GM19397 (cell line): ENCODE data around the gene MEIOSIN.

ENCODE experiments used
- ATAC-seq: cut with Tn5 transposase; IDR thresholded peaks from one replicate; pipeline ENCODE4 v1.9.1; 2021; ENCODE audit warnings: mild to moderate bottlenecking, moderate library complexity; ENCODE audit not compliant: unreplicated experiment

MEIOSIN gene

DNA sequence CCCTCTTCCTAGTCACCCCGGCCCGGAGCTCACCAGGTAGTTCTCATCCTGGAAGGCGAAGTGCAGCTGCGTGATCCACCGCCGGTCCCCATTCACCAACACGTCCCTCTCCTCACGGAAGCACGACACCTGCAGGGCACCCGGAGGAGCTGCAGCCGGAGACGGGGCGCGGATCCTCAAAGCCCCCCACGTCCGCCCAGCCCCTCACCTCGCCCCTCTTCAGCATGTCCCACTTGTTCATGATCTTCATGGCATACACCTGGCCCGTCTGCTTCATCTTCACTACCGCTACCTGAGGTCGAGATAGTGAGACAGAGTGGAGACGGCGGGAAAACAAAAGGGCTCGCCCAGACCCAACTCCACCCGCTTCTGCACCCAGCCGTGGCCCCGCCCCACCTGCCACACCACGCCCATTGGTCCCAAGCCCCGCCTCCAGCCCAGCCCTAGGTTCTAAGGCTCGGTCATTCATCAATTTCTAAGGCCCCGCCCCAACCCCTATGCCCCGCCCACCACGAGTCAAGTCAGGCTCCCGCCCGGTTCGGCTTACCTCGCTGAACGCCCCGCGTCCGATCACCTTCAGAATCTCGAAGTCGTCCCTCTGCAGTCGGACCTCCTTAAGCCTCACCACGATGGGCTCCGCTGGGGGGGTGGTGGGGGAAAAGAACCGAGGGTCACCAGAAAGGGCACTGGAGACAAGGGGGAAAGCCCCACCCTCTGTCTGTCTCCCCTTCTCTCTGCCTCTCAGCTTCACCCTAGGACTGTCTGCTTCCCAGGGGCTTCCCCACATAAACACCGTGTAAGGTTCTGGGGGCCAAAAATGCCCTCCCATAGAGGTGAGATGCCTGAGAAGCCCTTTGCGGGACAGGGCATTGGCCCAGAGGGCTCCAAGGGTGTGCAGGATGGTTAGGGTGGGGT is 46.2 kb downstream of the MEIOSIN start:
- peak; percentile 67 for ATAC-seq

GRCh38 chr19:45780146-45780447 is 46.9 kb downstream of the MEIOSIN start:
- ATAC-seq = no peak

DNA sequence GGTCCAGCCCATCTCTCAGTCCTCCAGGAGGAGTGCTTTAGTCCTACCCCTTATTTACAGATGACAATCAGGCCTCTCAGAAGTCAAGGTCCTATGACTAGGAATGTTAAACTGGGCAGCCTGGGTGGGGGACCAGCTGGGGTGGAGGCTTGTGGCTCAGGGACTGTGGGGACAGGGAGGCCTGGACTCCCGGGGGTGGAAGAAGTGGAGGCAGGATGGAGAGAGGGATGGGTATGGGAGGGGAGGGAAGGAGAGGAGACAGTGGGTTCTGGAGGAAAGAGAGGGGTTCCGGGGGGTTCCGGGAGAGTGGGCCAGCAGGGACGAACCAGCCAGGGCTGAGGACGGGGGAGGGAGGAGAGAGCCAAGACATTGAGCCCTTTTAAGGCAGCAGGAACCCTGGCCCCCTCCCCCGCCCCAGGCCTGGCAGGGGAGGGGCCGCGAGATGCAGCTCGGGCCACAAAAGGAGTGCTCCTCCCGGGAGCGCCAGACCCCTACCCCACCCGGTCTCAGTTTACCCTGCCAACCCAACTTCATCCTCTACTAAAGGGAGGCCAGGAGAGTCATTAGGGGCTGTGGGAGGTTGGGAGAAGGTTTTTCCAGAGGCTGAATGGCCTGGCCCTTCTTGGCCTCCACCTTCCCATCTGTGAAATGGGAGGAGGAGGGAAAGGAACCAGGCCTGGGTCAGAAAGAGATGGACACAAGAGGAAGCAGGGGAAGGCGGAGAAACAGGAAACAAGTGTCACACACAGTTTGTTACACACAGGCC is 47.4 kb downstream of the MEIOSIN start:
- ATAC-seq = no peak

- ATAC-seq = no peak
Observed at GRCh38 chr19:45781214-45782161, 48.2 kb downstream of the MEIOSIN start.

GRCh38 chr19:45782162-45782691 is 49.0 kb downstream of the MEIOSIN start, which contains the start of gene DMPK:
Gene DMPK, minus strand, starts transcription at chr19:45782490. Its CDS starts 138 bp downstream, at chr19:45782352.
- no peak for ATAC-seq

DNA sequence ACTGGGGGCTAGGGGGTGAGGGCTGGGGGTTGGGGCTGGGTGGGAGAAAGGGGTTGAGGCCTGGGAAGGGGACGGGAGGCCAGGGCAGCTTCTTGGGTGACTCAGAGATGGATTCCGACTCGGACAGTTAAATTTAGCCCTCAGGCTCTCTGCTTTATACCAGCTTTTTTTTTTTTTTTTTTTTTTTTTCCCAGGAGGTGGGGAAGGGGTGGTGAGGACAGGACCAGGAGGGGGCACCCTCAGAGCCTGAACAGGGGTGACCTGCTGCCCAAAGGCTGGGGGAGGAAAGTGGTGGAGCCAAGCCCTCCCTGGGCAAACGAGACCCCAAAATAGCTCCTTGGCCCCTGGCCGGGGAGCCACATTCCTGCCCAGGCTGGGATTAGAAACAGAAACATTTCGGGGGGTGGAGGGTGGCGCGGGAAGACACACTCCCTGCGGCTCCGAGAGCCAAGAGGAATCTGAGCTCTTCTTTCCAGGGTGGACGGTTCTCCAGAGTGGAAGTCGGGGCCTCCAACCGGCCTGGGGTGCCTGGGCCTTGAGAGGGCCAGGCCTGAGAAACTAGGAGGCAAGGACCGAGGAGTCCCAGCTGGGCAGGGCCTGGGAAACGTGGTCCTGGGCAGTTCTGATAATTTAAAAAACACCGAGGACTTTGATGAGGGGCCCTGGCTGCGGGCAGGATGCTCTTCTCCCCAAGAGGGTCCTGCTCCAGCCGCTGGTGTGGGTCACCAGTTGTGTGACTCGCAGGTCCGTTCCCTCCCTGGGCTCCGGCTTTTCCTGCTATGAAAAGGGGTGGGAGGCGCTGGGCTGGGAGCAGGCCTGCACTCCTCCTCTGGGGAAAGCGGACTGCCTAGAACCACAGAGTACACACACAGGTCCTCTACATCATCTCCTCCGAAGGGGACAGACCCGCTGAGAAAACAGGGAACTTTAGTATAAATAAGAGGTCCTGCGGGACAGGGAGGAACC is 49.9 kb downstream of the MEIOSIN start:
- no peak for ATAC-seq

- ATAC-seq = no peak
Observed at GRCh38 chr19:45784096-45784495, 50.9 kb downstream of the MEIOSIN start.

DNA sequence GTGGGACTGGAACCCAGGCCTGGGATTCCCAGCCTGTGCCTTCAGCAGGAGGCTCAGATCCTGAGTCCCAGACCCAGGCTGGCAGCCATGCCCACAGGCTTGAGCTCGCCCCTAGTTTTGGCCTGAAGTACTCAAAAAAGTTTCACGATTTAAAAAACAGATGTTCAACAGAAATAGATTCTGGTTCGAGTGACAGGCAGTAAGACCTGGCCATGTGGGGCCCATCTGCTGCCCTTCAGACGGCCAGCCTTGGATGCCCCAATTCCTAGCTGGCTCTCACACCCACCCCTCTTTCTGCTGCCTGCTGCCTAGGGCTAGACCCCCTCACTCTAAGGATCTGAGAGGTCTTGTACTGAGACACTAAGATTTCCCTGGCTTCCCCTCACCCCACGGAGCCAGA is 51.9 kb downstream of the MEIOSIN start:
- ATAC-seq = no peak

DNA sequence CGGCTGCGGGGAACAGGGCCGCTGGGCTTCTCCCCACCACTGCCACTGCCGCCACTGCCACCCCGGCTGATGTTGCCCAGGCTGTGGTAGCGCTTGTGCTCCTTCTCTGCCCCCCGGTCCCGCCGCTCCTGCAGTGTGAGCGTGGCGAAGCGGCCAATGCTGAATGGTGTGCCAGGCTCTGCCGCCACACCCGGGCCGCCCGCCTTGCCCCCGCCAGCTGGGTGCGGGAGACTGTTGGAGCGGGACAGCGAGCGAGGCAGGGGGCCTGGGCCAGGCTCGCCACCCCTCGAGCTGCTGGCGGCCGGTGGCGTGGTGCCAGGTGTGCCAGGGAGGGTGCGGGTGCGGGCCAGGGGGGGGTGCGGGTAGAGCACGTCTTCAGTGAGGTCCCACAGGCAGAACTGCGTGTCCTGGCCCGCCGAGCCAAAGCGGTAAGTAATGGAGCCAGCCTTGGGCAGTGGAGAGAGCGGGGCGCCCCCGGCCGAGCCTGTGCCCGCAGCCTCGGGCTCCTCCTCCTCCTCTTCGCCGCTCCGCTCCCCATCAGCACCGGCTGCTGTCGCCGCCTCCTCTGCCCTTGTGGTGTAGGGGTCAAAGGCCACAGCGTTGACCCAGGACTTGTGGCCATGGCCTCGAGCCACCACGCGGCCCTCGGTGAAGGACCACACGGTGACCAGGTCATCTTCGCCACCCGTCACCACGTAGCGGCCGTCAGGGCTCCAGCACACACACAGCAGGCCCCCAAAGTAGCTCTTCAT is 52.7 kb downstream of the MEIOSIN start:
- ATAC-seq = no peak

GRCh38 chr19:45786533-45786894 is 53.3 kb downstream of the MEIOSIN start:
- ATAC-seq = no peak

DNA sequence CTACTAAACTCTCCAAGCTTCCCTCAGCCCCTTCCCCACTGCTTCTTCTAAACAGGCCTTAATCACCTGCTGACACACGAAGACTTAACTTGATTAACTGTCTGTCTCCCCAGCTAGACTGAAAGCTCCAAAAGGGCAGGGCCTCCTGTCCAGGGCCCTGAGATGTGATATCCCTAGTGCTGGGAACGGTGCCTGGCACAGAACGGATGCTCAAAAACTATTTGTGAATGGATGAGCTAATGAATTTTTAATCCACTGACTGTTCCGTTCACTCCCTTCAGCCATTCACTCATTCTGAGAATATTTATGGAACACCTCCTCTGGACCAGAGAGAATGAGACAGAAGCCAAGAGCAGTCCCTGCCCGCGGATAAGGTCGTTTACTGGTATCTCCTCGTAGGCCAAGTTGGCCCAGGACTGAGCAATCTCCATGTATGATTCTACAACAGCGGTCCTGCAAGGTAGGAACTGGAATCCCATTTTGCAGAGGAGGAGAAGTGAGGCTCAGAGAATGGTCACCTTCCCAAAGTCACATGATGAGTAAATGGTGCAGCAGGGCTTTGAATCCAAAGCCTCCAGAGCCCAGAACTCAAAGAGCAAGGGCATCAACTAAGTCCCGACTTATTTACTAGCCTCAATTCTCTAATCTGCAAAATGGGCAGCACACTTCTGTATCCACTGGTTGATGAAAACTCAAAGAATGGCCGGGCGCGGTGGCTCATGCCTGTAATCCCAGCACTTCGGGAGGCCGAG is 56.0 kb downstream of the MEIOSIN start:
- ATAC-seq = no peak

DNA sequence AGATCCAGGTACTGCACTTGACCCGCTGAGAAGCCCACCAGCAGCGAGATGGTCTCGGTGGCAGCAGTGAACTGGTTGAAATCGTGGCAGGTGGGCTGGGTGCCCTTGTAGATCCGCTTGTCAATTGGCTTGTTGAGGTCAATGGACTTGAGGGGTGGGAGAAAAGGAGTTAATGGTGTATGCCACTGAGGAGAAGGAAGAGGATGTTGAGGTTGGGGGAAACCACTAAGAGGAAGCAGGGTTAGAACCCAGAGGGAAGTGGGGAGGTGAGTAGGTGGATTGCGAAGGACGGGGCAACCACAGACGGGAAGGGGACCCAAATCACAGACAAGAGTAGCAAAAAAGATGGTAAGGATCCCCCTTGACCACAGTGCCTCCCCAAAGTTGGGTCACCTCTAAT is 57.7 kb downstream of the MEIOSIN start:
- ATAC-seq = no peak

DNA sequence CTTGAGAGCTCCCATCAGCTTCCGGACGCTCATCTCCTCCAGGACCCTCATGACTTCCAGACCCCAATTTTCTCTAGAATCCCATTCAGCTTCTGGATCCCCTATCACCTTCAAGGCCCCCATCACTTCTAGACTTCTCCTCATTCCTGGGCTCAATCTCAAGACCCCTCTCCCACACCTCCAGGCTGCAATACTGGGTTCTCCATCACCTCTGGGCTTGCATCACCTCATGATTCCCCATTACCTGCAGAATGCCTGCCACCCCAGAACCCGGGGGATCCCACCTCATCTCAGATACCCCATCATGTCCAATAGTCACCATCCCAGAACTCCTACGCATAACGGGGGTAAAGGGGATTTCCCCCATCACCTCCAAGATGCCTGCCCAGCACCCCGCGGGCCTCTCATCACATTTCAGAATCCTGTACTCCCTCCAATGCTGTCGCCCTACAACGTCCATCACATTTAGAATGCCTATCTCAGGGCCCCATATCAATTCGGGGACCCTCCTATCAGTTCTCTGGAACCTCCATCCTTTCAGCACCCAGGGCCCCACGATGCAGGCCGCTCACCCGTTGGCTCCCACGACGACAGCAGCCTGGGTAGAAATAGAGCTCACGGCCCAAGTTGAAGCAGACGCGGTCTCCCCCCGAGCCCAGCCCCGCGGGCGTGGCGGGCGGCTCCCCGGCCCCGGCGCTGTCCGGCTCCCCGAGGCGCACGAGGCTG is 58.7 kb downstream of the MEIOSIN start:
- ATAC-seq = no peak

- peak; percentile 91 for ATAC-seq
Observed at GRCh38 chr19:45792470-45793177, 59.4 kb downstream of the MEIOSIN start, which contains the start of gene DMWD. Gene DMWD, minus strand, starts transcription at chr19:45792845. Its CDS starts 89 bp downstream, at chr19:45792756.

DNA sequence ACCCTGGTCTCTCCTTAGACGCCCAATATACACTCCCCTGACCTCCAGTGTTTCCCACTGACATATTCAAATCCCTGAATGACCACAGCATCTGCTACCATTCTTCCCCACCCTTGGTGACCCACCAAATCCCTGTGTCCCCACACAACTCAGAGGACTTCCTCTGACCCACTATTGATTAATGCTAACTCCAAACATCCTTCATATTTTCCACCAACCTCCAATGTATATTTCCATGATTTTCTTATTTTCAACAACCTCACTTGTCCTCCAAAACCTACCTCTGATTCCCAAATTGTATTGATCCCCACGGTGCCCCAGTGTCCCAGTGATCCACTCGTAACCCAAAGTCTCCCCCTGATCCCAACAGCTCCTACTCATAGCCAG is 59.9 kb downstream of the MEIOSIN start:
- ATAC-seq = no peak

DNA sequence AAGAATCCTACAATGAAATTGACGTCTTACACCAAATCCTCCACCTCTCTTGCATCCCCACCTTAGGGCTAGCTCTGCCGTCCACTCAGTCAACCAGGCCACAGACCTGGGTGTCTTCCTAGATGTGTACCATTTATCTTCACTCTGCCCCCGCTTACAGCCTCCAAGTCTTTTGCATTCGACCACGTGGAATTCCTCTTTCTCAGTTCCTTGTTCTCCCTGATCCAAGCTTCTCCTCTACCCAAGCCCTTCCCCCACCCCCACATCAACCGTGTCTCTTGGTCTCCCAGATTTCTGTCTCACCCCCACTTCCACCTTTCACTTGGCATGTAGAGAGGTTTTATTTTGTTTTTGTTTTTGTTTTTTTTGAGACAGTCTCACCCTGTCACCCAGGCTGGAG is 60.6 kb downstream of the MEIOSIN start:
- no peak for ATAC-seq

DNA sequence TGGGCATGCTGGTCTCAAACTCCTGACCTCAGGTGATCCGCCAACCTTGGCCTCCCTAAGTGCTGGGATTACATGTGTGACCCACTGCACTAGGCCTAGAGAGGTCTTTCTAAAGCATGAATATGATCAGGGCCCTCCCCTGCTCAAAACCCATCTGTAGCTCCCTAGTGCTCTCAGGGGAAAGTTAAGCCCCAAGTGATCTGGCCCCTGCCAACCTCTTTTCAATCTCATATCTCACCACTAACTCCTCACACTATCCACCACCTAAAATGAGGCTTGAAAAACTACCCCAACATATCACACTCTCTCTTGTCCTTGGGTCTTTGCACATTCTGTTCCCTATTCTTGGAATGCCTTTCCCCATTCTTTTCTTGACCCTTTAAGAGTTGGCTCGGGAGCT is 61.4 kb downstream of the MEIOSIN start:
- ATAC-seq = no peak
